Raji (cell line): ENCODE results near the gene ALOXE3.

Source experiments
- POLR2A ChIP-seq: IDR thresholded peaks from 2 replicates; pipeline ENCODE4 v1.6.1; 2011; ENCODE audit warnings: low read depth, low read length, control low read depth; ENCODE audit not compliant: insufficient read depth

Gene ALOXE3

GRCh38 chr17:8117980-8118768, at the start of gene ALOXE3:
TSS of gene ALOXE3 (minus strand) at chr17:8118514. CDS start at chr17:8117990, 524 bp downstream.
- TF ChIP-seq POLR2A: no peak

GRCh38 chr17:8167526-8167925, 49.2 kb upstream of the ALOXE3 start:
- no peak for TF ChIP-seq POLR2A

- TF ChIP-seq POLR2A: no peak
Observed at GRCh38 chr17:8166731-8167130, 48.4 kb upstream of the ALOXE3 start.

GRCh38 chr17:8164815-8165131, 46.5 kb upstream of the ALOXE3 start:
- no peak for TF ChIP-seq POLR2A

- TF ChIP-seq POLR2A: no peak
Observed at GRCh38 chr17:8163978-8164814, 45.9 kb upstream of the ALOXE3 start.

GRCh38 chr17:8162997-8163977, 45.0 kb upstream of the ALOXE3 start:
- TF ChIP-seq POLR2A: 0 out of 2 replicates have a peak, but pooled peaks have one; percentile 4

- TF ChIP-seq POLR2A: peak; percentile 65
Observed at GRCh38 chr17:8162233-8162996, 44.1 kb upstream of the ALOXE3 start, which contains the start of gene VAMP2. TSS of gene VAMP2 (minus strand) at chr17:8162948. CDS start at chr17:8162879, 69 bp downstream.

GRCh38 chr17:8161289-8162232, 43.2 kb upstream of the ALOXE3 start:
- TF ChIP-seq POLR2A: no peak

- no peak for TF ChIP-seq POLR2A
Observed at GRCh38 chr17:8160741-8161221, 42.5 kb upstream of the ALOXE3 start.

GRCh38 chr17:8160224-8160577, 41.9 kb upstream of the ALOXE3 start:
- TF ChIP-seq POLR2A: no peak

GRCh38 chr17:8159459-8160223, 41.3 kb upstream of the ALOXE3 start:
- no peak for TF ChIP-seq POLR2A

GRCh38 chr17:8159032-8159400, 40.7 kb upstream of the ALOXE3 start:
- TF ChIP-seq POLR2A: no peak
